HCT116 (cell line): ENCODE data around the gene FAM170B.

Experiments used
- CEBPB ChIP-seq: IDR thresholded peaks from 2 replicates; pipeline ENCODE4 v1.6.1; 2012; ENCODE audit warnings: low read depth
- EZH2 ChIP-seq: fragments of 200-600 bp; sonication (generic); IDR thresholded peaks from 2 replicates; pipeline ENCODE4 v1.6.1; 2017; ENCODE audit warnings: antibody characterized with exemption, mixed run types
- JUND ChIP-seq: IDR thresholded peaks from 2 replicates; pipeline ENCODE4 v1.6.1; 2012
- POLR2A ChIP-seq: IDR thresholded peaks from 2 replicates; pipeline ENCODE4 v1.7.0; 2011; ENCODE audit warnings: borderline replicate concordance; ENCODE audit not compliant: insufficient read depth, insufficient read length; ENCODE audit errors: extremely low read depth
- POLR2AphosphoS5 ChIP-seq: IDR thresholded peaks from 2 replicates; pipeline ENCODE4 v1.6.1; 2011; ENCODE audit warnings: mild to moderate bottlenecking, low read depth, low read length, moderate library complexity
- YY1 ChIP-seq: IDR thresholded peaks from 2 replicates; pipeline ENCODE4 v1.6.1; 2011; ENCODE audit warnings: low read length, low read depth, moderate library complexity, mild to moderate bottlenecking; ENCODE audit not compliant: insufficient replicate concordance; ENCODE audit errors: extremely low read depth
- ZFX ChIP-seq: fragments of 450-650 bp; IDR thresholded peaks from 2 replicates; pipeline ENCODE4 v1.6.1; 2017
- ZNF274 ChIP-seq: fragments of 200-500 bp; sonication (Bioruptor generic); IDR thresholded peaks from 2 replicates; pipeline ENCODE4 v1.6.1; 2014; ENCODE audit warnings: mild to moderate bottlenecking, low read depth, low read length, inconsistent platforms
- TF ChIP-seq, protein P1 (sequence below), 3 experiments: fragments of 200-600 bp in 1 of 3; sonication (generic) in 1 of 3; IDR thresholded peaks in 2 of 3; conservative IDR thresholded peaks in 1 of 3; 2 replicates each; pipeline ENCODE4 v1.5.1; 2012 to 2017; ENCODE audit warnings: low read depth in 2 of 3, low read length in 2 of 3, antibody characterized with exemption in 1 of 3, borderline replicate concordance in 1 of 3, control low read depth in 1 of 3, mild to moderate bottlenecking in 1 of 3, mixed read lengths in 1 of 3, mixed run types in 1 of 3, moderate library complexity in 1 of 3; ENCODE audit not compliant: insufficient read depth in 1 of 3
- TF ChIP-seq, protein P2 (sequence below): IDR thresholded peaks from 2 replicates; pipeline ENCODE4 v1.6.1; 2012; ENCODE audit warnings: low read depth

DNA sequence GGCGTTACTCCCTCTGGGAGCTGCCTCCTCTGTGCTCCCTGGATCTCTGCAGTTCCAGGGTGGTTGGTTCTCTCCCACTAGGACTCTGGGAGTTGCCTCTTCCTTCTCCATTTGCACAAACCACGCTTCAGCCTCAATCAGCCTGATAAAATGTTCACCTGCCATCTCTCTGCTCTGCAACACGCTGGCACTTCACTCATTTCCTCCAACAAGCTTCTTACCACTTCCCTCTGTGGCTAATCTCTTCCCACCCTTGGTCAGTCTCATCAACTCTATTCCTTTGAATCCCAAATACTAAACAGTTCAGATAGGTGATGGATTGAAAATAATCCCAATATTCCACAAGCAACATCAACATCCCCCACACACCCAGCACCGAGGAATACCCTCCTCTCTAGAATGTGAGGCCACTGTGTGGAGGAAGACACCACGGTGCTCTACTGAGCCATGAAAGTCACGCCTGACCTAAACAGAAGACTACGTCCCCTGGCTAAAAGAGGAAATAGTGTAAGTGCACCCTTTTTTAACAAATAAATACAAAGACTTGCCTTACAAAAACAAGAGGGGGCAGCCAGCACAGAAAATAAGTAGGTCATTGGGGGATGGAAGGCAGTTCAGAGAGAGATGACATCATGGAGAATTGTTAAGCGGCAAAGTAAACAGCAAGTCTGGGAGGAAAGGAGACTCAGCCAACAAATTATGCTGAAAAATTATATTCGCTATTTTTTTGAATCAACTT is 1.9 kb upstream of the FAM170B start:
- TF ChIP-seq, protein P1, sequence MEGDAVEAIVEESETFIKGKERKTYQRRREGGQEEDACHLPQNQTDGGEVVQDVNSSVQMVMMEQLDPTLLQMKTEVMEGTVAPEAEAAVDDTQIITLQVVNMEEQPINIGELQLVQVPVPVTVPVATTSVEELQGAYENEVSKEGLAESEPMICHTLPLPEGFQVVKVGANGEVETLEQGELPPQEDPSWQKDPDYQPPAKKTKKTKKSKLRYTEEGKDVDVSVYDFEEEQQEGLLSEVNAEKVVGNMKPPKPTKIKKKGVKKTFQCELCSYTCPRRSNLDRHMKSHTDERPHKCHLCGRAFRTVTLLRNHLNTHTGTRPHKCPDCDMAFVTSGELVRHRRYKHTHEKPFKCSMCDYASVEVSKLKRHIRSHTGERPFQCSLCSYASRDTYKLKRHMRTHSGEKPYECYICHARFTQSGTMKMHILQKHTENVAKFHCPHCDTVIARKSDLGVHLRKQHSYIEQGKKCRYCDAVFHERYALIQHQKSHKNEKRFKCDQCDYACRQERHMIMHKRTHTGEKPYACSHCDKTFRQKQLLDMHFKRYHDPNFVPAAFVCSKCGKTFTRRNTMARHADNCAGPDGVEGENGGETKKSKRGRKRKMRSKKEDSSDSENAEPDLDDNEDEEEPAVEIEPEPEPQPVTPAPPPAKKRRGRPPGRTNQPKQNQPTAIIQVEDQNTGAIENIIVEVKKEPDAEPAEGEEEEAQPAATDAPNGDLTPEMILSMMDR (IDR thresholded peaks at IDR 0.05 in 2 of 3, conservative IDR thresholded peaks at IDR 0.05 in 1 of 3; ENCODE audit: borderline replicate concordance in 1 of 3, insufficient read depth in 1 of 3, low read depth in 2 of 3, low read length in 2 of 3), result no peak
- no peak for TF ChIP-seq POLR2A
- TF ChIP-seq POLR2AphosphoS5, result no peak
- TF ChIP-seq YY1, result no peak
- no peak for TF ChIP-seq JUND
- TF ChIP-seq EZH2, result no peak
- TF ChIP-seq, protein P2, sequence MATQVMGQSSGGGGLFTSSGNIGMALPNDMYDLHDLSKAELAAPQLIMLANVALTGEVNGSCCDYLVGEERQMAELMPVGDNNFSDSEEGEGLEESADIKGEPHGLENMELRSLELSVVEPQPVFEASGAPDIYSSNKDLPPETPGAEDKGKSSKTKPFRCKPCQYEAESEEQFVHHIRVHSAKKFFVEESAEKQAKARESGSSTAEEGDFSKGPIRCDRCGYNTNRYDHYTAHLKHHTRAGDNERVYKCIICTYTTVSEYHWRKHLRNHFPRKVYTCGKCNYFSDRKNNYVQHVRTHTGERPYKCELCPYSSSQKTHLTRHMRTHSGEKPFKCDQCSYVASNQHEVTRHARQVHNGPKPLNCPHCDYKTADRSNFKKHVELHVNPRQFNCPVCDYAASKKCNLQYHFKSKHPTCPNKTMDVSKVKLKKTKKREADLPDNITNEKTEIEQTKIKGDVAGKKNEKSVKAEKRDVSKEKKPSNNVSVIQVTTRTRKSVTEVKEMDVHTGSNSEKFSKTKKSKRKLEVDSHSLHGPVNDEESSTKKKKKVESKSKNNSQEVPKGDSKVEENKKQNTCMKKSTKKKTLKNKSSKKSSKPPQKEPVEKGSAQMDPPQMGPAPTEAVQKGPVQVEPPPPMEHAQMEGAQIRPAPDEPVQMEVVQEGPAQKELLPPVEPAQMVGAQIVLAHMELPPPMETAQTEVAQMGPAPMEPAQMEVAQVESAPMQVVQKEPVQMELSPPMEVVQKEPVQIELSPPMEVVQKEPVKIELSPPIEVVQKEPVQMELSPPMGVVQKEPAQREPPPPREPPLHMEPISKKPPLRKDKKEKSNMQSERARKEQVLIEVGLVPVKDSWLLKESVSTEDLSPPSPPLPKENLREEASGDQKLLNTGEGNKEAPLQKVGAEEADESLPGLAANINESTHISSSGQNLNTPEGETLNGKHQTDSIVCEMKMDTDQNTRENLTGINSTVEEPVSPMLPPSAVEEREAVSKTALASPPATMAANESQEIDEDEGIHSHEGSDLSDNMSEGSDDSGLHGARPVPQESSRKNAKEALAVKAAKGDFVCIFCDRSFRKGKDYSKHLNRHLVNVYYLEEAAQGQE, result no peak
- TF ChIP-seq ZNF274, result no peak
- TF ChIP-seq CEBPB, result no peak
- TF ChIP-seq ZFX, result no peak
